NCI-H2227 (cell line): ENCODE measurements around the gene PRSS57.
"Not testable (repeated sequence)": the region's sequence is repeated elsewhere in the genome, so short reads cannot be mapped to it uniquely, and the experiment has no call there.

ENCODE experiments used
- DNase-seq: peaks from one replicate; lab custom pipeline; 2025; ENCODE audit not compliant: unreplicated experiment; lab: John Stamatoyannopoulos, UW

PRSS57 gene

GRCh38 chr19:698529-698928 is 3.3 kb upstream of the PRSS57 start:
- DNase-seq: not testable (repeated sequence)

GRCh38 chr19:694481-695351 is 536 bp downstream of the PRSS57 start:
- no peak for DNase-seq

GRCh38 chr19:690203-690602 is 5.0 kb downstream of the PRSS57 start:
- no peak for DNase-seq

GRCh38 chr19:688992-689391 is 6.3 kb downstream of the PRSS57 start:
- DNase-seq: no peak

GRCh38 chr19:688214-688613 is 7.0 kb downstream of the PRSS57 start:
- DNase-seq: no peak

GRCh38 chr19:687569-688166 is 7.6 kb downstream of the PRSS57 start:
- no peak for DNase-seq

GRCh38 chr19:686589-687297 is 8.5 kb downstream of the PRSS57 start:
- DNase-seq: no peak

GRCh38 chr19:685454-685931 is 9.8 kb downstream of the PRSS57 start:
- no peak for DNase-seq

GRCh38 chr19:682678-683320 is 12.5 kb downstream of the PRSS57 start:
- DNase-seq: no peak

- DNase-seq: peak; percentile 85
Observed at GRCh38 chr19:681029-682019, 13.9 kb downstream of the PRSS57 start.

GRCh38 chr19:680287-681028 is 14.8 kb downstream of the PRSS57 start:
- DNase-seq: peak; percentile 95

GRCh38 chr19:679418-680286 is 15.6 kb downstream of the PRSS57 start:
- DNase-seq: peak; percentile 67

- no peak for DNase-seq
Observed at GRCh38 chr19:678791-679388, 16.4 kb downstream of the PRSS57 start.

GRCh38 chr19:677601-678436 is 17.4 kb downstream of the PRSS57 start:
- DNase-seq: no peak

GRCh38 chr19:677201-677600 is 18.1 kb downstream of the PRSS57 start:
- no peak for DNase-seq

GRCh38 chr19:676339-677105 is 18.7 kb downstream of the PRSS57 start, which contains the start of gene FSTL3:
FSTL3 (plus strand) TSS chr19:676392; CDS start chr19:676424, 32 bp downstream.
- no peak for DNase-seq
